Keratinocyte (primary cell): Measurements from ENCODE around the gene CNNM1. TPM values are rescaled to one million over a fixed set of nuclear protein-coding genes. Genes with fewer than 3 reads are reported as not detected.

Source experiments
- DNase-seq: peaks from one replicate; pipeline ENCODE4 v3.0.0-alpha.2; 2011; ENCODE audit warnings: low read depth, missing footprints, low spot score
- FAIRE-seq: peaks from 2 replicates; lab custom pipeline; 2011; peaks lifted over from hg19 to GRCh38; lab: Jason Lieb, UNC
- H2AFZ ChIP-seq: 2 replicates; pipeline ENCODE4 v1.6.0; 2012; ENCODE audit warnings: low read length, control low read depth, inconsistent platforms; ENCODE audit not compliant: control insufficient read depth
- H3K27ac ChIP-seq: 2 replicates; pipeline ENCODE4 v1.5.1; 2011; ENCODE audit warnings: low read length; ENCODE audit not compliant: control insufficient read depth, insufficient read depth
- H3K27me3 ChIP-seq: 3 replicates; pipeline ENCODE4 v1.6.0; 2011; ENCODE audit warnings: low read length; ENCODE audit not compliant: control insufficient read depth, insufficient read depth; ENCODE audit errors: extremely low read depth
- H3K36me3 ChIP-seq, 2 experiments: 2 replicates in 1 of 2; 3 replicates in 1 of 2; pipeline ENCODE4 v1.5.1; 2011; ENCODE audit warnings: low read length in 2 of 2, mild to moderate bottlenecking in 1 of 2; ENCODE audit not compliant: control insufficient read depth in 2 of 2, insufficient read depth in 2 of 2; ENCODE audit errors: extremely low read depth in 1 of 2
- H3K4me1 ChIP-seq: 3 replicates; pipeline ENCODE4 v1.5.1; 2011; ENCODE audit warnings: low read length; ENCODE audit not compliant: control insufficient read depth, insufficient read depth; ENCODE audit errors: extremely low read depth
- H3K4me2 ChIP-seq: 3 replicates; pipeline ENCODE4 v1.6.0; 2011; ENCODE audit warnings: low read depth, low read length; ENCODE audit not compliant: control insufficient read depth, insufficient read depth; ENCODE audit errors: extremely low read depth
- H3K4me3 ChIP-seq, 3 experiments: fragments of 200-600 bp in 1 of 3; sonication (generic) in 1 of 3; 2 replicates in 2 of 3; 3 replicates in 1 of 3; pipeline ENCODE4 v1.5.1; 2011 to 2016; ENCODE audit warnings: low read length in 3 of 3, mild to moderate bottlenecking in 3 of 3, control low read depth in 2 of 3, inconsistent platforms in 1 of 3, low read depth in 1 of 3, mixed read lengths in 1 of 3, mixed run types in 1 of 3, moderate library complexity in 1 of 3; ENCODE audit not compliant: control insufficient read depth in 2 of 3, insufficient read depth in 2 of 3; ENCODE audit errors: extremely low read depth in 1 of 3
- H3K79me2 ChIP-seq: 2 replicates; pipeline ENCODE4 v1.6.0; 2012; ENCODE audit warnings: low read length; ENCODE audit not compliant: control insufficient read depth, insufficient read depth
- H3K9ac ChIP-seq: 3 replicates; pipeline ENCODE4 v1.6.0; 2011; ENCODE audit warnings: low read length; ENCODE audit not compliant: control insufficient read depth, insufficient read depth; ENCODE audit errors: extremely low read depth
- H3K9me1 ChIP-seq: 3 replicates; pipeline ENCODE4 v1.6.0; 2011; ENCODE audit warnings: low read length; ENCODE audit not compliant: control insufficient read depth, insufficient read depth; ENCODE audit errors: extremely low read depth
- H3K9me3 ChIP-seq: 2 replicates; pipeline ENCODE4 v1.5.1; 2012; ENCODE audit warnings: low read depth, low read length; ENCODE audit not compliant: control insufficient read depth
- H4K20me1 ChIP-seq: 3 replicates; pipeline ENCODE4 v1.6.0; 2011; ENCODE audit warnings: low read length; ENCODE audit not compliant: control insufficient read depth, insufficient read depth; ENCODE audit errors: extremely low read depth
- EZH2 ChIP-seq: IDR thresholded peaks from one replicate; pipeline ENCODE4 v1.6.1; 2012; ENCODE audit warnings: inconsistent platforms, mild to moderate bottlenecking, low read length, moderate library complexity
- dilution Hi-C: fragments of 300-500 bp; cut with MboI; formaldehyde crosslinking; loops from one replicate; pipeline ENCODE4 v1.7.0; 2020; ENCODE audit warnings: low sequenced_read_pairs; ENCODE audit not compliant: extremely low pct_ligation_motif_present
- polyA plus RNA-seq, 5 experiments: library from polyadenylated mRNA; depleted of rRNA in 3 of 5; stranded (reverse) in 3 of 5; stranded (forward) in 1 of 5; unstranded in 1 of 5; fragments of >200 nt; gene quantifications; 1 replicate in 1 of 5; 2 replicates in 3 of 5; 3 replicates in 1 of 5; pipeline versions ENCODE4 v1.2.1 to v1.2.3, GENCODE V29; 2011 to 2012; ENCODE audit warnings: missing spikeins in 2 of 5, low read depth in 1 of 5, low replicate concordance in 1 of 5
- TF ChIP-seq, protein P1 (sequence below), 3 experiments: IDR thresholded peaks in 1 of 3; conservative IDR thresholded peaks in 1 of 3; optimal IDR thresholded peaks in 1 of 3; 2 replicates in 2 of 3; 3 replicates in 1 of 3; pipeline versions ENCODE3 to v1.5.1; 2011; ENCODE audit warnings: low read length in 3 of 3, mild to moderate bottlenecking in 3 of 3, moderate library complexity in 2 of 3, control low read depth in 1 of 3, inconsistent platforms in 1 of 3; ENCODE audit not compliant: insufficient read depth in 2 of 3; ENCODE audit errors: extremely low read depth in 1 of 3

Gene CNNM1
- polyA plus RNA-seq, 1 donor (not counting 4 experiments of a cell fraction or from before 2014, with no cell fraction given): 0.83 TPM

DNA sequence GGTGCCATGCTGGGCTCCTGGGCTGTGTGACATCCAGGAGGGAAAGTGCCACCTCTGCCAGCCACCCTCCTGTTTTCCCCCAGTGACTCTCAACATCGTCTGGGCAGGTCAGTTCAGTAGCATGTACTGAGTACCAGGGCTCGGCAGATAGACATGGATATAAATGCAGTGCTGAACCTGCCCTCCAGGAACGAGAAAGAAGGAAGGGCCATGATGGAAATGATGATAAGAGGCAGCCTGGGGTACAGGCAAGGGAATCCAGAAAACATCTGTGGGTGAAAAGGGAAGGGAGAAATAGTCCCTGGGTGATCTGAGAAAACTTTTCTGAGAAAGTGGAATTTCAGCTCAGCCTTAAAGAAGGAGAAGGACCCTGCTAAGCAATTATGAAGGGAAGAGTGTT, 12.1 kb downstream of the CNNM1 start:
- Histone ChIP-seq H3K4me3 (no peak overlapping the region), H3K4me1 (no peaks in the 10 kb centered on the region), H3K4me2 (no peak overlapping the region), H3K27me3 (no peaks in the 10 kb centered on the region), H4K20me1 (no peaks in the 10 kb centered on the region), H3K36me3 (no peaks in the 10 kb centered on the region), H3K9me3 (no peaks in the 10 kb centered on the region), H3K9me1 (no peaks in the 10 kb centered on the region), H3K9ac (no peak overlapping the region), H2AFZ (no peak overlapping the region), H3K27ac (no peak overlapping the region), H3K79me2 (no peaks in the 10 kb centered on the region)
- FAIRE-seq: no peak
- dilution Hi-C loops: no loop called here
- DNase-seq: no peak
- TF ChIP-seq EZH2: no peak
- TF ChIP-seq, protein P1, sequence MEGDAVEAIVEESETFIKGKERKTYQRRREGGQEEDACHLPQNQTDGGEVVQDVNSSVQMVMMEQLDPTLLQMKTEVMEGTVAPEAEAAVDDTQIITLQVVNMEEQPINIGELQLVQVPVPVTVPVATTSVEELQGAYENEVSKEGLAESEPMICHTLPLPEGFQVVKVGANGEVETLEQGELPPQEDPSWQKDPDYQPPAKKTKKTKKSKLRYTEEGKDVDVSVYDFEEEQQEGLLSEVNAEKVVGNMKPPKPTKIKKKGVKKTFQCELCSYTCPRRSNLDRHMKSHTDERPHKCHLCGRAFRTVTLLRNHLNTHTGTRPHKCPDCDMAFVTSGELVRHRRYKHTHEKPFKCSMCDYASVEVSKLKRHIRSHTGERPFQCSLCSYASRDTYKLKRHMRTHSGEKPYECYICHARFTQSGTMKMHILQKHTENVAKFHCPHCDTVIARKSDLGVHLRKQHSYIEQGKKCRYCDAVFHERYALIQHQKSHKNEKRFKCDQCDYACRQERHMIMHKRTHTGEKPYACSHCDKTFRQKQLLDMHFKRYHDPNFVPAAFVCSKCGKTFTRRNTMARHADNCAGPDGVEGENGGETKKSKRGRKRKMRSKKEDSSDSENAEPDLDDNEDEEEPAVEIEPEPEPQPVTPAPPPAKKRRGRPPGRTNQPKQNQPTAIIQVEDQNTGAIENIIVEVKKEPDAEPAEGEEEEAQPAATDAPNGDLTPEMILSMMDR (optimal IDR thresholded peaks at IDR 0.05 in 1 of 3, IDR thresholded peaks at IDR 0.05 in 1 of 3, conservative IDR thresholded peaks at IDR 0.05 in 1 of 3; ENCODE audit: extremely low read depth in 1 of 3, insufficient read depth in 2 of 3, low read length in 3 of 3): no peak

DNA sequence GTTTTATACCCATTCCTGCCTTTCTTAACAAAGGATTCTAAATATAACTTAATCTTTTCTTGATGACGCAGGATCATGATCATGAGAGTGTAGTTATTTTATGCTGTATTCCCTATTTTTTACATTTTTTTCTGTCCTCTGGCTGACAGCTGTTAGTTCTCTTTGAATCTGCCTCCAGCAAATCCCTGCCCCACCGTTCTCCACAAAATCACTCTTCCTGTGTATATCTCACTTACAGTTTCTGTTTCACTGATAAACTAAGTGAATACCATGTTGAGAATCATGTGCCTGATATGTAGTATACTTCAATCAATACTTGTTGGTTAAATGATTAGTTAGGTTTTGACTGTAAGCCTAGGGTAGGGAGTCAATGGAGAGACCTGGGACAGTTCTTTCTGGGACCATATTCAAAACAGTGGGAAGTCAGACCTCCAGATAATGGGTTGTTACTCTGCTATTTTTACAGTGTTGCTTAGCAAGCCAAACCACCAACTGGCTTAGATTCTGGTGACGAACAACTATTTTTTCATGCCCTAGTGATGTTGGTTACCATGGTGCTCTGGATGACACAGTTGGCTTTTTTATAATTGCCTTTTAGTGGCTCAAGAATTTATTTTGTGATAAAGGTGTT, 12.8 kb downstream of the CNNM1 start:
- Histone ChIP-seq H2AFZ (no peak overlapping the region), H3K4me3 (no peak overlapping the region), H3K4me2 (no peak overlapping the region), H3K36me3 (no peaks in the 10 kb centered on the region), H3K9me1 (no peaks in the 10 kb centered on the region), H3K27me3 (no peaks in the 10 kb centered on the region), H3K9me3 (no peaks in the 10 kb centered on the region), H4K20me1 (no peaks in the 10 kb centered on the region), H3K27ac (no peak overlapping the region), H3K4me1 (no peaks in the 10 kb centered on the region), H3K79me2 (no peaks in the 10 kb centered on the region), H3K9ac (no peak overlapping the region)
- no peak for DNase-seq
- dilution Hi-C loops: no loop called here
- TF ChIP-seq, protein P1 (optimal IDR thresholded peaks at IDR 0.05 in 1 of 3, IDR thresholded peaks at IDR 0.05 in 1 of 3, conservative IDR thresholded peaks at IDR 0.05 in 1 of 3; ENCODE audit: extremely low read depth in 1 of 3, insufficient read depth in 2 of 3, low read length in 3 of 3): no peak
- no peak for TF ChIP-seq EZH2
- no peak for FAIRE-seq
